HG02884 (cell line): ENCODE results near the gene DDX24.

ENCODE experiments used
- ATAC-seq: cut with Tn5 transposase; IDR thresholded peaks from one replicate; pipeline ENCODE4 v1.9.1; 2021; ENCODE audit warnings: mild to moderate bottlenecking, moderate library complexity; ENCODE audit not compliant: unreplicated experiment

The DDX24 gene, protein sequence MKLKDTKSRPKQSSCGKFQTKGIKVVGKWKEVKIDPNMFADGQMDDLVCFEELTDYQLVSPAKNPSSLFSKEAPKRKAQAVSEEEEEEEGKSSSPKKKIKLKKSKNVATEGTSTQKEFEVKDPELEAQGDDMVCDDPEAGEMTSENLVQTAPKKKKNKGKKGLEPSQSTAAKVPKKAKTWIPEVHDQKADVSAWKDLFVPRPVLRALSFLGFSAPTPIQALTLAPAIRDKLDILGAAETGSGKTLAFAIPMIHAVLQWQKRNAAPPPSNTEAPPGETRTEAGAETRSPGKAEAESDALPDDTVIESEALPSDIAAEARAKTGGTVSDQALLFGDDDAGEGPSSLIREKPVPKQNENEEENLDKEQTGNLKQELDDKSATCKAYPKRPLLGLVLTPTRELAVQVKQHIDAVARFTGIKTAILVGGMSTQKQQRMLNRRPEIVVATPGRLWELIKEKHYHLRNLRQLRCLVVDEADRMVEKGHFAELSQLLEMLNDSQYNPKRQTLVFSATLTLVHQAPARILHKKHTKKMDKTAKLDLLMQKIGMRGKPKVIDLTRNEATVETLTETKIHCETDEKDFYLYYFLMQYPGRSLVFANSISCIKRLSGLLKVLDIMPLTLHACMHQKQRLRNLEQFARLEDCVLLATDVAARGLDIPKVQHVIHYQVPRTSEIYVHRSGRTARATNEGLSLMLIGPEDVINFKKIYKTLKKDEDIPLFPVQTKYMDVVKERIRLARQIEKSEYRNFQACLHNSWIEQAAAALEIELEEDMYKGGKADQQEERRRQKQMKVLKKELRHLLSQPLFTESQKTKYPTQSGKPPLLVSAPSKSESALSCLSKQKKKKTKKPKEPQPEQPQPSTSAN

GRCh38 chr14:94080621-94081385 lies at the start of gene DDX24, which contains the start of gene IFI27L1:
DDX24 (minus strand) TSS chr14:94081202; CDS start chr14:94079742, 1,460 bp downstream.
IFI27L1 (plus strand) TSS chr14:94081310; CDS start chr14:94096938, 15,628 bp downstream.
- peak; percentile 96 for ATAC-seq

GRCh38 chr14:94129758-94130414 lies 48.9 kb upstream of the DDX24 start:
- no peak for ATAC-seq

GRCh38 chr14:94129111-94129757 lies 48.2 kb upstream of the DDX24 start, which contains the start of gene IFI27L2:
IFI27L2 (minus strand) TSS chr14:94129604; CDS start chr14:94129564, 40 bp downstream.
- peak; percentile 97 for ATAC-seq

DNA sequence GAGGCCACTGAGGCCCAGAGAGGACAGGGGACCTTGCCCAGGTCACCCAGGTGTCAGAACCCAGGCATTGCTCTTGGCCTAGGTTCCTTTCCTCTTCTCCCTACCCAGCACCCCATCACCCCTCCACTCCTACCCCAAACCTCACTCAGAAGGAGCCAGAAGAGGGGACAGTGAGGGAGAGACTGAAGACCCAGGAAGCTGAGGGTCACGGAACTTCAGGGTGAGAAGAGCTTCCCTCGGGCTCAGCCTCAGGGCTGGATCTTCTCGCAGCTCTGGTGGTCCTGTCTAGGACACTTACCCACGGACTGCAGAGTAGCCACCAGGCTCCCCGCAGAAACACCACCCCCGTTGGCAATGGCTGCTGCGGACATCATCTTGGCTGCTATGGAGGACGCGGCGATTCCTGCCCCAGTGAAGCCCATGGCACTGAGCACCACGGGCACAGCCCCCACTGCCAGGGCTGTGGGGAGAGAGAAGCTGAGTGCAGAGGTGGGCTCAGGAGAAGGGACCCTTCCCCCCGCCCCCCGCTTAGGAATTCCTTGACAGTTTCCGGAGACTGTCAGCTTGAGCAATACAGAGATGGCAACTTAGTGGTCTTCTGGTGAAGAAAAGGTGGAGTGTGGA lies 47.3 kb upstream of the DDX24 start:
- ATAC-seq: no peak

GRCh38 chr14:94127330-94127729 lies 46.3 kb upstream of the DDX24 start:
- ATAC-seq: no peak

GRCh38 chr14:94126800-94127199 lies 45.8 kb upstream of the DDX24 start:
- no peak for ATAC-seq

DNA sequence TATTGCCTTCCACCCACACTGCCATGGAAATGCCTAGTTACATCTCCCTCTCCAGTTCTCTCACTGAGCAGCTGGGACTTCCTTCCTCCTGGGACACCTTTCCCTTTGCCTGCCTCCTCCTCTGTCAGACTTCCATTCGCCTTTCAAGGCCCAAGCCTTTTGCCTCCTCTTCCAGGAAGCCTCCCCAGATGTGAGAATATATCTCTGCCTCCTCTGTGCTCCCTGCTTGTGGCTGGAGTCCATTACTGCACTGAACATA lies 45.3 kb upstream of the DDX24 start:
- ATAC-seq: no peak

DNA sequence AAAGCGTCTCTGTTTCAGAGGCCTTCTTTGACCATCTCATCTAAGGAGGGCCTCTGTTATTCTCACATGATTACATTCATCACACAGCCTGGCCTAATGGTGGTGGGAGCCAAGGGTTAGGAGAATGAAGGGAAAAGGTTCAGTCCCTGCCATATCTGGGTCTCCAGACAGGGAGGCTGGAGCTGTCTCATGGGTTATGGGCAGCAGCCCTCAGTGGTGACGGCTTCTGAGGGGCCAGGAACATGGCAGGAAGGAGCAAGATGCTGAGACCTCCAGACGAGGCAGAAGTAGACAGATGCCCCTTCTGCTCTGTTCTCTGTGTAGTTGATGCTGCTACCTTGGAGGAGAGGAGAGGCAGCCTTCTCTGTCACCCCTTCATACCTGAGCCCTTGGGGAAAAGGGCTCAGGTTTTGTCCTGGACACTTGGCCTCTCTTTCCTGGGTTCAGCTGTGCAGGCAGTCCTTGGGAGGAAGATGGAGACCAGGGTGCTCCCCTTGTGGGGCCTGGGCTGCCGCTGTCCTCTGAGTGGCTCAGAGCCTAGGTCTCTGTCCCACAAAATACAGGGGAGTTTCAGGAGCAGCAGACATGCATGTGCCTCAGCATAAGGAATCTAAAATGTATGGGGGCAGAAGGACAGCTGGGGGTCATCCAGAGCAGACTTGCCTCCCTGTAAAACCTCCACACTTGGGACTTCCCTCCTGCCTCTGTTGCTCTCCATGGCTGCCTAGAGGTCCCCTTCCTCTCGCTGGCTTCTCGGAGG lies 44.8 kb upstream of the DDX24 start:
- ATAC-seq: no peak

- ATAC-seq: no peak
Observed at GRCh38 chr14:94124582-94125377, 43.8 kb upstream of the DDX24 start.

GRCh38 chr14:94123868-94124267 lies 42.9 kb upstream of the DDX24 start:
- no peak for ATAC-seq

- no peak for ATAC-seq
Observed at GRCh38 chr14:94123296-94123695, 42.3 kb upstream of the DDX24 start.

DNA sequence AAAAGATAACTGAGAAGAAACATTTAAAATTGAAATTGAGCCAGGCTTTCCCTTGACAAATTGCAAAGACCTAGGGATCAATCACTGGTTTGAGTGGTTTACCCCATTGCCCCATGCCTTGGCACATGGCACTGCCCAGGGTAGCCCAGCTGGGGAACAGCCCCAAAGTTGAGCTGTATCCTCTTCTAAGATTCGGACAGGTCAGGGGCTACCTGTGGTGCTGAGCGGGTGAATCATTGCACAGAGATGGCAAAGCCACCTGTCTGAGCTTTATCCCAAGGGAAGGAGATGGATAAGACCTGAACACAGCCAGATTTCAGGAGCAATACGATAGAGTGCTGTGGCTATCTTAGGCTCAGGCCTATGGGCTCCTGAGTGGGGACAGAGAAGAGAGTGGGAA lies 41.4 kb upstream of the DDX24 start:
- no peak for ATAC-seq

DNA sequence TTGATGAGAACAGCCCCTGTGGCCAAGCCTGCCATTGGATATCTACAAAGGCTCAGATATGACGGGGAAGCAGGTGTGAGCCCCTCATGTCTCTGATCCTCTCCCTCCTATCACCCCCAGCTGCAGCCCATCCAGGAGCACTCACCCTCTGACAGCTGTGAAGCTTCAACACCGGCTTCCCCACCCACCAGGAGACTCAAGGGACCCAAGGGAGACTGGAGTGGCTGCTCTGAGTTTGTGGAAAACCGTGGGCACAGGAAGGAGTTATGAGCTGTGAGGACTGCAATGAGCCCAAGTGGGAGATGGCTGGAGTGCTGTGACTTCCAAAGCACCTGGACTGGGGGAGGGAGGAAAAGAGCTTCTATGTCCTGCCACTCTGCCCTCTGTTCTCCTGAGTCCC lies 40.5 kb upstream of the DDX24 start:
- ATAC-seq: no peak

DNA sequence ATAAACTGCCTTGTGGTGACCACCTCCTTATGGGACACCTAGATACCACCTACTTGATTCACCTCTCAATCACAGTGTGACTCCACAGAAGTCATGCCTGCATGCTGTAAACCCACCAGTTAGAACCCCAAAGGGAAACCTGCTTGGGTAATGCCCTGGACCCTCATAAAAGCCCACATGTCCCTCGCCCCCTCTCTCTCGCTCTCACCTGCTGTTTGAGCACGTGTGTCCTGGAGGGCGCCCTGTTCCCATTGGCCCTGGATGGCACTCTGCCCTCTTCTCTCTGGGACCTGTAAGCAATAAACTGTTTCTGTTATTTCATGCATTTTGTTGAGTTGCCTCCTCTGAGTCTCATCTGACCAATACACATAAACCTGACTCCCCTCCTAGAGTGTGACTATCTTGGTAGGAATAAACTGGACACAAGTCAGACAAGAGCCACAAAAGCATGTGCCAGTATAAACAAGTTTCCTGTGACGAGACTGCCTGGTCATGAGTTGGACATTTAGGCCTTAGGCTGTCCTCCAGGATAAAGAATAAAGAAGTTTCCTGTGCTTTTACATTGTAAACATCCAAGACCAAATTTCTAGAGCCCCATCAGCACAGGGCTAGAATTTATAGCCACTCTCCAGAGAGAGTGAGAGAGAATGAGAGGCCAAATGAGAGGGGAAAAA lies 39.8 kb upstream of the DDX24 start:
- no peak for ATAC-seq

DNA sequence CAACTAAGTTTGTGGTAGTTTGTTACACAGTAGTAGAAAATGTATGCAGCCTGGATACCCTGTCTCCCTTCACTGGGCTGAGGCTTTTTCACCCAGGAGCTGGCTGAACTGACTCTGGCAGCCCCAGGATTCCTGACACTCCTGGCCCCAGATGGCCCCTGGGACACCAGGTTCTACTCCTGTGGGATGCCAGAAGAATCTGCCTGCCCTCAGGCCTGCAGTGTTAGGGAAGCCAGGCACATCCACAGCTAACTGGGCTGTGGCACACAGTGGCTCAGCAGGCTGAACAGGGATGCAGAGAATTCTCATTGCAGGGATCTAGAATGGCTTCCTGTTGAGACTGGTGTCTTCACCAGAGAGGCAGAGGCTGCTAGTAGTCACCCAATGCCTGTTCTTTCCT lies 38.1 kb upstream of the DDX24 start:
- ATAC-seq: no peak

- ATAC-seq: no peak
Observed at GRCh38 chr14:94117856-94118255, 36.9 kb upstream of the DDX24 start.

GRCh38 chr14:94116701-94117100 lies 35.7 kb upstream of the DDX24 start:
- no peak for ATAC-seq

GRCh38 chr14:94115631-94116030 lies 34.6 kb upstream of the DDX24 start:
- ATAC-seq: no peak
